PFSK-1 (cell line): ENCODE data around the gene TMEM200A.

Experiments
- FOXP2 ChIP-seq: optimal IDR thresholded peaks from 2 replicates; pipeline ENCODE3; 2011; ENCODE audit warnings: borderline replicate concordance, control low read depth, inconsistent platforms; ENCODE audit not compliant: insufficient read depth; ENCODE audit errors: extremely low read length, extremely low read depth
- POLR2AphosphoS5 ChIP-seq: IDR thresholded peaks from 2 replicates; pipeline ENCODE4 v1.6.1; 2012; ENCODE audit warnings: low read depth, mild to moderate bottlenecking, control low read depth, low read length, moderate library complexity
- REST ChIP-seq, 2 experiments: IDR thresholded peaks; 2 replicates each; pipeline versions ENCODE4 v1.6.1 to v1.8.0; 2011 to 2012; ENCODE audit warnings: low read depth in 2 of 2, low read length in 2 of 2, control low read depth in 1 of 2, inconsistent platforms in 1 of 2, mild to moderate bottlenecking in 1 of 2, moderate library complexity in 1 of 2; ENCODE audit not compliant: insufficient read depth in 1 of 2
- SIN3A ChIP-seq: IDR thresholded peaks from 2 replicates; pipeline ENCODE4 v1.6.1; 2012; ENCODE audit warnings: mild to moderate bottlenecking, low read length, moderate library complexity, borderline replicate concordance; ENCODE audit not compliant: insufficient read depth
- TAF1 ChIP-seq: IDR thresholded peaks from 2 replicates; pipeline ENCODE4 v1.6.1; 2012; ENCODE audit warnings: low read length, control low read depth, borderline replicate concordance; ENCODE audit not compliant: insufficient read depth

TMEM200A gene

GRCh38 chr6:130453230-130453629, 87.4 kb downstream of the TMEM200A start:
- TF ChIP-seq REST (IDR thresholded peaks at IDR 0.05; ENCODE audit: insufficient read depth in 1 of 2, low read depth in 2 of 2, low read length in 2 of 2) (no peak), FOXP2 (no peak), SIN3A (no peak)

- TF ChIP-seq SIN3A = no peak
Observed at GRCh38 chr6:130457605-130458004, 91.8 kb downstream of the TMEM200A start.

GRCh38 chr6:130459316-130459715, 93.5 kb downstream of the TMEM200A start:
- TF ChIP-seq SIN3A = no peak

- TF ChIP-seq SIN3A (no peak), FOXP2 (no peak), REST (IDR thresholded peaks at IDR 0.05; ENCODE audit: insufficient read depth in 1 of 2, low read depth in 2 of 2, low read length in 2 of 2) (no peak), TAF1 (no peak), POLR2AphosphoS5 (no peak)
Observed at GRCh38 chr6:130460934-130461333, 95.1 kb downstream of the TMEM200A start.

- TF ChIP-seq TAF1 (no peak), SIN3A (no peak), POLR2AphosphoS5 (no peak), REST (IDR thresholded peaks at IDR 0.05; ENCODE audit: insufficient read depth in 1 of 2, low read depth in 2 of 2, low read length in 2 of 2) (no peak), FOXP2 (no peak)
Observed at GRCh38 chr6:130466052-130466747, 100.4 kb downstream of the TMEM200A start.

- TF ChIP-seq POLR2AphosphoS5 (no peak), TAF1 (no peak), FOXP2 (no peak), REST (IDR thresholded peaks at IDR 0.05; ENCODE audit: insufficient read depth in 1 of 2, low read depth in 2 of 2, low read length in 2 of 2) (no peak), SIN3A (no peak)
Observed at GRCh38 chr6:130466748-130467061, 100.9 kb downstream of the TMEM200A start.
